GM12891 (cell line): ENCODE results near the gene VARS2.

Experiments
- DNase-seq: peaks from one replicate; pipeline ENCODE4 v3.0.0; 2011; ENCODE audit warnings: low spot score; ENCODE audit not compliant: insufficient read length
- FAIRE-seq: peaks from 2 replicates; lab custom pipeline; 2011; peaks lifted over from hg19 to GRCh38; lab: Jason Lieb, UNC
- PAX5 ChIP-seq: IDR thresholded peaks from 2 replicates; pipeline ENCODE4 v1.6.1; 2011; ENCODE audit warnings: low read length, moderate library complexity, mild to moderate bottlenecking; ENCODE audit not compliant: insufficient read depth, severe bottlenecking
- POLR2A ChIP-seq: IDR thresholded peaks from 2 replicates; pipeline ENCODE4 v1.6.1; 2011; ENCODE audit warnings: low read depth, low read length, control low read depth
- POLR2AphosphoS5 ChIP-seq: IDR thresholded peaks from 2 replicates; pipeline ENCODE4 v1.6.1; 2011; ENCODE audit warnings: low read depth, low read length, control low read depth
- POU2F2 ChIP-seq: IDR thresholded peaks from 2 replicates; pipeline ENCODE4 v1.6.1; 2011; ENCODE audit warnings: low read depth, mild to moderate bottlenecking, control low read depth, low read length, moderate library complexity
- SPI1 ChIP-seq: IDR thresholded peaks from 2 replicates; pipeline ENCODE4 v1.6.1; 2011; ENCODE audit warnings: low read depth, low read length, control low read depth
- TAF1 ChIP-seq: IDR thresholded peaks from 2 replicates; pipeline ENCODE4 v1.6.1; 2011; ENCODE audit warnings: low read depth, low read length, control low read depth

The VARS2 gene

GRCh38 chr6:30884521-30885480 is 29.2 kb upstream of the VARS2 start:
- DNase-seq: peak; percentile 69
- TF ChIP-seq PAX5 (no peak), TAF1 (no peak), POLR2A (no peak), POU2F2 (no peak), SPI1 (0 out of 2 replicates have a peak, but pooled peaks have one; percentile 41), POLR2AphosphoS5 (no peak)
- no peak for FAIRE-seq

- no peak for DNase-seq
- FAIRE-seq: peak; percentile 66
- no peak for TF ChIP-seq POLR2A
- TF ChIP-seq SPI1: no peak
- no peak for TF ChIP-seq TAF1
- peak; percentile 59; the same call in 1 of the 2 replicates for TF ChIP-seq POU2F2
Observed at GRCh38 chr6:30885481-30885998, 28.5 kb upstream of the VARS2 start.

DNA sequence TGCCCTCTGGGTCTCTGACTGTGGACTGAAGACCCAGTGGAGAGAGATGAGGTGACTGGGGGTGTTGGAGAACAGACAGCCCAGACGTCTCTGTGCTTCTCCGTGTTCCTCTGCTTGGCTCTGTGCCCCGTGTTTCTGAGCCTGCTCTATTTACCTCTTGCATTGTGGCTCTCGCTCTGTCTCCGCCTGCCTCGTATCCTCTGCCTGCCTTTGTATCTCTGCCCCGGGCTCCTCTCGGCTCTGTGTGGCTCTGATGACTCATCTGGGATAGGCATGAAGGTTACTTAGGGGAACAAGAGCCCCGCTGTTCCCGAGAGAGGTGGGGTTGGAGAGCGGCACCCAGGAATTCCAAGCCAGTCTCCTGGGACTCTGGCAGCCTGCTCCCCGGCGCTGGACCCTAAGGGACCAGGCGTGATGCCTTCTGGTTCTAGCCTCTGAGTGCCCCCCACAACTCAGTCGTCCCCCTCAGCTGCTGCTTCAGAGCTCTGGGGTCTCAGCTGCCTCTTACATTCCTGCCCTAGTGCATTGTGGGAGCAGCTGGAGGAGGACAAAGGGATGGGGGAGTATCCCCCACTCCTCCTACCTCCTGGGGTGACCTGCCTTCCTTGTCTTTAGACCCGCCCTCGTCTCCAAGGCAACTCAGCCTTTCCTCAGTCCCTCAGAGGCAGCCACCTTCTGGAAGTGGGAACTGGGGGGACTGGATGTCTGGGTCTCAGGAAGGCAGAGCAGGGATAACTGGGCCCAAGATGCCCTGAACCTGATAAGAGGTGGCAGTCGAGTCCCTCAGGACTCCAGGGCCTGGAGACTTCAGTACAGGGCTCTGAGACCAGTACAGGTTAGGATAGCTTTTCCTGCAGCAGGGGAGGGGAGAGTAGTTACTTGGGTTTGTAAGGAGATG is 27.8 kb upstream of the VARS2 start:
- TF ChIP-seq PAX5 (no peak), TAF1 (no peak), POLR2AphosphoS5 (no peak), SPI1 (no peak), POU2F2 (no peak), POLR2A (no peak)
- FAIRE-seq (no peak), DNase-seq (no peak)

DNA sequence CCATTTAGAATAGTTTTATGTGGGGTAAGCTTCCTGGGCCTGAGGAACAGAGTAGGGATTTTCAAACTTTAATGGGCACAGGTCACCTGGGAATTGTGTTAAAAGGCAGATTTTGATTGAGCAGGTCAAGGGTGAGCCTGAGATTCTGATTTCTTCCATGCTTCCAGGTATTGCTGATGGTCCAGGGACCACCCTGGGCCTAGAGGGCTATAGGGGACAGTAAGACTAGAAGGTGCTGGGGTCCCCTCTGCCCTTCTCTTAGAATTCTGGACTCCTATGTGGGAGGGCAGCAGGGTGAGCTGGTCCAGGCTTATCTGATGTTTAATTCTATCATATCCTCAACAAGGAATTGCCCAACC is 27.2 kb upstream of the VARS2 start:
- FAIRE-seq (no peak), DNase-seq (no peak)

GRCh38 chr6:30887901-30888815 is 25.9 kb upstream of the VARS2 start:
- TF ChIP-seq SPI1 (no peak), TAF1 (no peak), POU2F2 (no peak), POLR2AphosphoS5 (no peak), PAX5 (no peak), POLR2A (no peak)
- FAIRE-seq: no peak
- DNase-seq: no peak

More for the DNA sequence above, 27.2 kb upstream of the VARS2 start:
- no peak for TF ChIP-seq POLR2AphosphoS5
- TF ChIP-seq TAF1: no peak
- TF ChIP-seq POLR2A: no peak

- DNase-seq: no peak
- FAIRE-seq: no peak
- no peak for TF ChIP-seq POU2F2
- no peak for TF ChIP-seq PAX5
- no peak for TF ChIP-seq SPI1
- no peak for TF ChIP-seq POLR2AphosphoS5
- no peak for TF ChIP-seq TAF1
- no peak for TF ChIP-seq POLR2A
Observed at GRCh38 chr6:30888816-30889495, 25.1 kb upstream of the VARS2 start.

DNA sequence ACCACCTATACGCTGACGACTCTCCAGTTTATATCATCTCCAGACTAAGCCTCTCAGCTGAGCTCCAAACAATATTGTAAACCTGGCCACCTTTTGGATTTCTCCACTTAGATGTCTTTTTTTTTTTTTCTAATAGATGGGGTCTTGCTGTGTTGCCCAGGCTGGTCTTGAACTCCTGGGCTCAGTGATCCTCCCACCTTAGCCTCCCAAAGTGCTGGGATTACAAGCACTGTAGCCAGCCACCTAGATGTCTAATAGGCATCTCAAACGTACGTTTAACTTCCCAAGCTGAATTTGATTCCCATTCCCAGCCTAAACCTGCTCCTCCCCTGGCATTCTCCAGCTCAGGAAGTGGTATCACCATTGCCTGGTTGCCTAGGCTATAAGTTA is 24.5 kb upstream of the VARS2 start:
- TF ChIP-seq SPI1: no peak
- no peak for TF ChIP-seq PAX5
- no peak for TF ChIP-seq TAF1
- no peak for TF ChIP-seq POLR2A
- TF ChIP-seq POU2F2: no peak
- no peak for TF ChIP-seq POLR2AphosphoS5
- no peak for FAIRE-seq

More for the DNA sequence above, 24.5 kb upstream of the VARS2 start:
- DNase-seq: no peak
